Stomach (tissue), 9 donors: ENCODE data around the gene ARHGAP35. TPM values are rescaled to one million over a fixed set of nuclear protein-coding genes. Genes with fewer than 3 reads are reported as not detected.
A peak's percentile ranks its signal among the peaks of the same experiment; 100 is the strongest.
"Not testable (repeated sequence)": the region's sequence is repeated elsewhere in the genome, so short reads cannot be mapped to it uniquely, and the experiment has no call there.

ENCODE experiments used
- DNase-seq, 2 donors: peaks; one replicate each; pipeline versions ENCODE4 v3.0.0 to v3.0.0-alpha.2; 2013 to 2019
- H3K27ac ChIP-seq, 5 donors: fragments of 200-600 bp in 4 of 5; sonication (generic) in 4 of 5; one replicate each; pipeline ENCODE4 v1.5.1; 2013 to 2019; ENCODE audit warnings: mild to moderate bottlenecking in 1 of 5, moderate library complexity in 1 of 5
- H3K27me3 ChIP-seq, 3 donors: fragments of 200-600 bp; sonication (generic); one replicate each; pipeline ENCODE4 v1.5.1; 2017 to 2019; ENCODE audit warnings: mixed run types in 1 of 3
- H3K36me3 ChIP-seq, 4 donors: fragments of 200-600 bp; sonication (generic); 1 replicate in 3 of 4; 2 replicates in 1 of 4; pipeline ENCODE4 v1.5.1; 2016 to 2019
- H3K4me1 ChIP-seq, 4 donors: fragments of 200-600 bp; sonication (generic); one replicate each; pipeline ENCODE4 v1.5.1; 2016 to 2019
- H3K4me3 ChIP-seq, 4 donors: fragments of 200-600 bp; sonication (generic) in 3 of 4; one replicate each; pipeline ENCODE4 v1.5.1; 2016 to 2019; ENCODE audit warnings: mild to moderate bottlenecking in 1 of 4
- H3K9me3 ChIP-seq, 4 donors: fragments of 200-600 bp; sonication (generic); one replicate each; pipeline ENCODE4 v1.5.1; 2016 to 2019
- CTCF ChIP-seq, 7 experiments: fragments of 450-650 bp in 4 of 7; fragments of 200-600 bp in 3 of 7; sonication (generic) in 3 of 7; IDR thresholded peaks; one replicate each; pipeline ENCODE4 v1.5.1; 2016 to 2019; ENCODE audit warnings: antibody characterized with exemption in 7 of 7, control low read depth in 2 of 7, mild to moderate bottlenecking in 1 of 7
- EP300 ChIP-seq: sonication (generic); formaldehyde crosslinking; IDR thresholded peaks from one replicate; pipeline ENCODE4 v1.6.1; 2017; ENCODE audit warnings: antibody characterized with exemption
- POLR2A ChIP-seq, 4 donors: fragments of 450-650 bp; IDR thresholded peaks; one replicate each; pipeline ENCODE4 v1.6.1; 2016; ENCODE audit warnings: antibody characterized with exemption in 4 of 4, control low read depth in 2 of 4, mild to moderate bottlenecking in 1 of 4, moderate library complexity in 1 of 4
- POLR2AphosphoS5 ChIP-seq, 3 donors: sonication (generic); formaldehyde crosslinking; IDR thresholded peaks; one replicate each; pipeline ENCODE4 v1.6.1; 2016; ENCODE audit warnings: antibody characterized with exemption in 3 of 3
- WGBS, 5 donors: extraction: QIAGEN DNeasy Blood & Tissue Kit in 3 of 5; methylation state at CpG; one replicate each; pipeline versions ENCODE4 v1.1.5 to v1.1.7; 2013 to 2018; 5-methylcytosine and 5-hydroxymethylcytosine counted together
- intact Hi-C: fragments of 100-400 bp; cut with DNase I; formaldehyde crosslinking; loops from one replicate; pipeline ENCODE4 v1.15.1; 2023; ENCODE audit warnings: low total_unique reads
- polyA plus RNA-seq, 3 donors: library from polyadenylated mRNA; stranded (reverse); fragments of 200-250 nt; gene quantifications; one replicate each; pipeline ENCODE4 v1.2.3, GENCODE V29; 2013
- total RNA-seq, 5 donors: library from RNA; depleted of rRNA; stranded (reverse); fragments of >200 nt; gene quantifications; one replicate each; pipeline versions ENCODE4 v1.1.0 to v1.2.3, GENCODE V29; 2014 to 2016
- donor health status: healthy with polysubstance abuse.
- donor health status: Bipolar disorder and iron deficiency.
- donor health status: healthy.

ARHGAP35 gene
- total and polyA plus RNA-seq, 8 donors, result 5.6 to 200 (median 19.7) TPM

GRCh38 chr19:46850228-46851203 lies 10.3 kb upstream of the ARHGAP35 start, which contains the start of gene AP2S1:
AP2S1 (minus strand) TSS chr19:46850846; CDS start chr19:46850766, 80 bp downstream.
- Histone ChIP-seq H3K27ac (peak within 1 kb of the TSS; percentile 88 to 93 (median 89)), H3K27me3 (no peaks in the 10 kb centered on the region), H3K36me3 (peaks cover 4 to 19% (median 7%) of the 10 kb centered on the region in 4 donors), H3K9me3 (no peaks in the 10 kb centered on the region), H3K4me3 (peak within 1 kb of the TSS; percentile 78 to 90 (median 84)), H3K4me1 (peaks cover 14 to 47% (median 29%) of the 10 kb centered on the region in 4 donors)
- TF ChIP-seq EP300, result no peak
- TF ChIP-seq CTCF (IDR thresholded peaks at IDR 0.05), result peak in 1 of 7 experiments; percentile 33
- peak in 2 of 4 donors; percentile 36 to 62 for TF ChIP-seq POLR2A (IDR thresholded peaks at IDR 0.05)
- TF ChIP-seq POLR2AphosphoS5 (IDR thresholded peaks at IDR 0.05), result peak; percentile 66 to 89 (median 77)
- WGBS, 5 donors, result 0 to 1% (median 0%) methylated on average over 36 to 53 of the region's 53 CpGs
- intact Hi-C loops, result no loop called here
- peak; percentile 94 to 99 for DNase-seq

GRCh38 chr19:46852830-46853229 lies 8.0 kb upstream of the ARHGAP35 start:
- 70 to 88% (median 80%) methylated on average over 1 of the region's 1 CpG for WGBS, 5 donors
- intact Hi-C loops, result no loop called here
- H3K4me3 ChIP-seq, result no peak overlapping the region
- no peaks in the 10 kb centered on the region for H3K27me3 ChIP-seq
- H3K9me3 ChIP-seq, result no peaks in the 10 kb centered on the region
- TF ChIP-seq POLR2AphosphoS5 (IDR thresholded peaks at IDR 0.05), result no peak
- TF ChIP-seq EP300, result no peak
- no peak for TF ChIP-seq CTCF (IDR thresholded peaks at IDR 0.05)
- TF ChIP-seq POLR2A (IDR thresholded peaks at IDR 0.05), result no peak
- no peak for DNase-seq
- peaks cover 16 to 42% (median 32%) of the 10 kb centered on the region in 4 donors for H3K4me1 ChIP-seq
- no peak overlapping the region for H3K27ac ChIP-seq
- H3K36me3 ChIP-seq, result peaks cover 0 to 2% (median 0%) of the 10 kb centered on the region in 4 donors

GRCh38 chr19:46854698-46855097 lies 6.1 kb upstream of the ARHGAP35 start:
- H3K4me3 ChIP-seq, DNase-seq, intact Hi-C loops, H3K27me3 ChIP-seq, H3K27ac ChIP-seq, H3K9me3 ChIP-seq, H3K36me3 ChIP-seq: not testable (repeated sequence)
- 77 to 81% (median 80%) methylated on average over 13 of the region's 13 CpGs for WGBS, 5 donors
- H3K4me1 ChIP-seq, result peaks cover 12 to 30% (median 24%) of the 10 kb centered on the region in 4 donors

- peak overlapping the region; percentile 33 to 44 (median 36) for H3K4me3 ChIP-seq
- WGBS, 5 donors, result 5 to 8% (median 6%) methylated on average over 31 to 41 of the region's 41 CpGs
- H3K4me1 ChIP-seq, result peaks cover 11 to 26% (median 23%) of the 10 kb centered on the region in 4 donors
- intact Hi-C loops, result no loop called here
- H3K27ac ChIP-seq, result peak overlapping the region; percentile 16 to 90 (median 83)
- H3K36me3 ChIP-seq, result no peaks in the 10 kb centered on the region
- H3K27me3 ChIP-seq, result no peaks in the 10 kb centered on the region
- peak in 2 of 3 donors; percentile 32 to 79 for TF ChIP-seq POLR2AphosphoS5 (IDR thresholded peaks at IDR 0.05)
- TF ChIP-seq EP300, result no peak
- peak in 5 of 7 experiments; percentile 42 to 86 (median 73) for TF ChIP-seq CTCF (IDR thresholded peaks at IDR 0.05)
- TF ChIP-seq POLR2A (IDR thresholded peaks at IDR 0.05), result no peak
- H3K9me3 ChIP-seq, result no peaks in the 10 kb centered on the region
- peak; percentile 96 to 98 for DNase-seq
Observed at GRCh38 chr19:46856062-46857022, 4.5 kb upstream of the ARHGAP35 start.
